Prostate gland (tissue), 2 donors: ENCODE measurements around the gene MRPS25.

Source experiments
- CTCF ChIP-seq, 4 experiments: fragments of 200-600 bp in 2 of 4; fragments of 450-650 bp in 2 of 4; sonication (generic) in 2 of 4; IDR thresholded peaks; 1 replicate in 3 of 4; 2 replicates in 1 of 4; pipeline ENCODE4 v1.5.1; 2016 to 2019; ENCODE audit warnings: antibody characterized with exemption in 4 of 4, mild to moderate bottlenecking in 2 of 4, moderate library complexity in 2 of 4
- POLR2A ChIP-seq: fragments of 450-650 bp; IDR thresholded peaks from one replicate; pipeline ENCODE4 v1.6.1; 2016; ENCODE audit warnings: antibody characterized with exemption, mild to moderate bottlenecking

GRCh38 chr3:15040844-15041243 is 24.3 kb downstream of the MRPS25 start:
- TF ChIP-seq POLR2A, result no peak
- no peak for TF ChIP-seq CTCF (IDR thresholded peaks at IDR 0.05)
